SK-N-DZ (cell line): ENCODE data around the gene PLB1.

Experiments
- DNase-seq: peaks from one replicate; pipeline ENCODE4 v3.0.0-alpha.2; 2015; ENCODE audit warnings: low spot score

The PLB1 gene

GRCh38 chr2:28558158-28558820 lies 62.4 kb downstream of the PLB1 start:
- DNase-seq, result no peak

GRCh38 chr2:28558918-28559317 lies 63.1 kb downstream of the PLB1 start:
- no peak for DNase-seq

GRCh38 chr2:28563869-28564268 lies 68.0 kb downstream of the PLB1 start:
- DNase-seq, result no peak

GRCh38 chr2:28564346-28564745 lies 68.5 kb downstream of the PLB1 start:
- DNase-seq, result no peak

- DNase-seq, result no peak
Observed at GRCh38 chr2:28565033-28565432, 69.2 kb downstream of the PLB1 start.

GRCh38 chr2:28565720-28566295 lies 69.9 kb downstream of the PLB1 start:
- no peak for DNase-seq

GRCh38 chr2:28566521-28567041 lies 70.7 kb downstream of the PLB1 start:
- DNase-seq, result peak; percentile 73

GRCh38 chr2:28567061-28567471 lies 71.2 kb downstream of the PLB1 start:
- DNase-seq, result peak; percentile 26

- DNase-seq, result no peak
Observed at GRCh38 chr2:28568036-28568435, 72.2 kb downstream of the PLB1 start.

- DNase-seq, result no peak
Observed at GRCh38 chr2:28568533-28568932, 72.7 kb downstream of the PLB1 start.

- no peak for DNase-seq
Observed at GRCh38 chr2:28570431-28570830, 74.6 kb downstream of the PLB1 start.

GRCh38 chr2:28576714-28577113 lies 80.9 kb downstream of the PLB1 start:
- DNase-seq, result no peak

- no peak for DNase-seq
Observed at GRCh38 chr2:28577791-28578680, 82.2 kb downstream of the PLB1 start.

GRCh38 chr2:28578774-28579173 lies 82.9 kb downstream of the PLB1 start:
- DNase-seq, result no peak

- no peak for DNase-seq
Observed at GRCh38 chr2:28579606-28580005, 83.7 kb downstream of the PLB1 start.

GRCh38 chr2:28580078-28580477 lies 84.2 kb downstream of the PLB1 start:
- DNase-seq, result no peak

GRCh38 chr2:28581312-28581711 lies 85.5 kb downstream of the PLB1 start:
- no peak for DNase-seq

GRCh38 chr2:28582152-28582551 lies 86.3 kb downstream of the PLB1 start:
- DNase-seq, result no peak

- no peak for DNase-seq
Observed at GRCh38 chr2:28582595-28582994, 86.7 kb downstream of the PLB1 start.

- no peak for DNase-seq
Observed at GRCh38 chr2:28583899-28584553, 88.2 kb downstream of the PLB1 start.

- DNase-seq, result no peak
Observed at GRCh38 chr2:28586867-28587266, 91.0 kb downstream of the PLB1 start.
